Keratinocyte (primary cell): ENCODE data around the gene FZD4.

Source experiments
- CTCF ChIP-seq, 3 experiments: IDR thresholded peaks in 1 of 3; conservative IDR thresholded peaks in 1 of 3; optimal IDR thresholded peaks in 1 of 3; 2 replicates in 2 of 3; 3 replicates in 1 of 3; pipeline versions ENCODE3 to v1.5.1; 2011; ENCODE audit warnings: low read length in 3 of 3, mild to moderate bottlenecking in 3 of 3, moderate library complexity in 2 of 3, control low read depth in 1 of 3, inconsistent platforms in 1 of 3; ENCODE audit not compliant: insufficient read depth in 2 of 3; ENCODE audit errors: extremely low read depth in 1 of 3
- EZH2 ChIP-seq: IDR thresholded peaks from one replicate; pipeline ENCODE4 v1.6.1; 2012; ENCODE audit warnings: inconsistent platforms, mild to moderate bottlenecking, low read length, moderate library complexity

- TF ChIP-seq CTCF (optimal IDR thresholded peaks at IDR 0.05 in 1 of 3, IDR thresholded peaks at IDR 0.05 in 1 of 3, conservative IDR thresholded peaks at IDR 0.05 in 1 of 3; ENCODE audit: extremely low read depth in 1 of 3, insufficient read depth in 2 of 3, low read length in 3 of 3), result no peak
- TF ChIP-seq EZH2, result no peak
Measured at GRCh38 chr11:86933891-86934581, 21.2 kb downstream of the FZD4 start.
